SK-N-SH treated with all-trans-retinoic acid at 6 μM for 48 hours (cell line): ENCODE data around the gene CDK6.

Experiments
- ARNTL ChIP-seq: fragments of 450-650 bp; formaldehyde crosslinking; IDR thresholded peaks from 2 replicates; pipeline ENCODE4 v1.5.0; 2020; ENCODE audit warnings: low read depth, mild to moderate bottlenecking, moderate library complexity, borderline replicate concordance
- BACH2 ChIP-seq: fragments of 250-450 bp; sonication (Bioruptor Pico); IDR thresholded peaks from 2 replicates; pipeline ENCODE4 v1.9.0; 2021; ENCODE audit warnings: mild to moderate bottlenecking, borderline replicate concordance
- CSDC2 ChIP-seq: fragments of 250-450 bp; sonication (Bioruptor Pico); IDR thresholded peaks from 2 replicates; pipeline ENCODE4 v1.5.0; 2020; ENCODE audit warnings: mild to moderate bottlenecking, moderate library complexity
- ESRRG ChIP-seq: fragments of 250-450 bp; sonication (Bioruptor Pico); IDR thresholded peaks from 2 replicates; pipeline ENCODE4 v1.6.1; 2021; ENCODE audit warnings: mild to moderate bottlenecking
- ISL1 ChIP-seq: fragments of 250-450 bp; sonication (Bioruptor Pico); IDR thresholded peaks from 2 replicates; pipeline ENCODE4 v2.1.2; 2022; ENCODE audit warnings: mild to moderate bottlenecking, moderate library complexity
- PPARA ChIP-seq: fragments of 250-450 bp; sonication (Bioruptor Pico); IDR thresholded peaks from 2 replicates; pipeline ENCODE4 v1.5.0; 2020; ENCODE audit warnings: mild to moderate bottlenecking, borderline replicate concordance
- SNAI2 ChIP-seq: fragments of 250-450 bp; sonication (Bioruptor Pico); IDR thresholded peaks from 2 replicates; pipeline ENCODE4 v1.5.0; 2020; ENCODE audit warnings: mild to moderate bottlenecking, moderate library complexity
- TCF4 ChIP-seq: fragments of 250-450 bp; sonication (Bioruptor Pico); IDR thresholded peaks from 2 replicates; pipeline ENCODE4 v1.8.0; 2021; ENCODE audit warnings: mild to moderate bottlenecking, moderate library complexity, borderline replicate concordance
- TOX ChIP-seq: fragments of 250-450 bp; sonication (Bioruptor Pico); IDR thresholded peaks from 2 replicates; pipeline ENCODE4 v1.8.0; 2021; ENCODE audit warnings: mild to moderate bottlenecking, moderate library complexity, borderline replicate concordance
- ZFP3 ChIP-seq: fragments of 250-450 bp; sonication (Bioruptor Pico); IDR thresholded peaks from 2 replicates; pipeline ENCODE4 v1.5.0; 2020; ENCODE audit warnings: mild to moderate bottlenecking, moderate library complexity
- ZNF8 ChIP-seq: fragments of 450-650 bp; formaldehyde crosslinking; IDR thresholded peaks from 2 replicates; pipeline ENCODE4 v1.5.0; 2020; ENCODE audit warnings: mild to moderate bottlenecking, moderate library complexity
- TF ChIP-seq, protein P1 (sequence below): fragments of 250-450 bp; sonication (Bioruptor Pico); IDR thresholded peaks from 2 replicates; pipeline ENCODE4 v1.8.0; 2020; ENCODE audit warnings: mild to moderate bottlenecking, moderate library complexity, borderline replicate concordance
- TF ChIP-seq, protein P2 (sequence below): fragments of 250-450 bp; sonication (Bioruptor Pico); IDR thresholded peaks from 2 replicates; pipeline ENCODE4 v1.5.0; 2020; ENCODE audit warnings: mild to moderate bottlenecking, moderate library complexity

DNA sequence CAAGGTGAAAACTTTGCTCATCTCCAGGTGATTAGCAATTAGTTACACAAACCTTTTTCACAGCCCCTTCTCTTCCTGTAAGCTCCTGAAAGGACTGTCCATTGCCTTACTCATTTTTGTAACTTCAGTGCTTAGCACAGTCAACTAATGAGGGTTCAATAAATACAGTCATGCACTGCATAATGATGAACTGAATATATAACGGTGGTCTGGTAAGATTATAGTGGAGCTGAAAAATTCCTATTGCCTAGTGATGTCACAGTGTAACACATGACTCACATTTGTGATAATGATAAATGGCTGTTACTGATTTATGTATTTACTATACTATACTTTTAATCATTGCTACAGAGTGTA lies 233.3 kb downstream of the CDK6 start:
- TF ChIP-seq BACH2 (CRISPR knock-in tag) (no peak), ARNTL (no peak), CSDC2 (CRISPR knock-in tag) (no peak), TCF4 (CRISPR knock-in tag) (no peak), ZFP3 (no peak), TOX (CRISPR knock-in tag) (no peak), SNAI2 (CRISPR knock-in tag) (no peak), ESRRG (no peak), PPARA (CRISPR knock-in tag) (no peak), ZNF8 (CRISPR knock-in tag) (no peak), ISL1 (CRISPR knock-in tag) (no peak)
- TF ChIP-seq, protein P1, sequence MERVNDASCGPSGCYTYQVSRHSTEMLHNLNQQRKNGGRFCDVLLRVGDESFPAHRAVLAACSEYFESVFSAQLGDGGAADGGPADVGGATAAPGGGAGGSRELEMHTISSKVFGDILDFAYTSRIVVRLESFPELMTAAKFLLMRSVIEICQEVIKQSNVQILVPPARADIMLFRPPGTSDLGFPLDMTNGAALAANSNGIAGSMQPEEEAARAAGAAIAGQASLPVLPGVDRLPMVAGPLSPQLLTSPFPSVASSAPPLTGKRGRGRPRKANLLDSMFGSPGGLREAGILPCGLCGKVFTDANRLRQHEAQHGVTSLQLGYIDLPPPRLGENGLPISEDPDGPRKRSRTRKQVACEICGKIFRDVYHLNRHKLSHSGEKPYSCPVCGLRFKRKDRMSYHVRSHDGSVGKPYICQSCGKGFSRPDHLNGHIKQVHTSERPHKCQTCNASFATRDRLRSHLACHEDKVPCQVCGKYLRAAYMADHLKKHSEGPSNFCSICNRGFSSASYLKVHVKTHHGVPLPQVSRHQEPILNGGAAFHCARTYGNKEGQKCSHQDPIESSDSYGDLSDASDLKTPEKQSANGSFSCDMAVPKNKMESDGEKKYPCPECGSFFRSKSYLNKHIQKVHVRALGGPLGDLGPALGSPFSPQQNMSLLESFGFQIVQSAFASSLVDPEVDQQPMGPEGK (CRISPR knock-in tag), result no peak
- TF ChIP-seq, protein P2, sequence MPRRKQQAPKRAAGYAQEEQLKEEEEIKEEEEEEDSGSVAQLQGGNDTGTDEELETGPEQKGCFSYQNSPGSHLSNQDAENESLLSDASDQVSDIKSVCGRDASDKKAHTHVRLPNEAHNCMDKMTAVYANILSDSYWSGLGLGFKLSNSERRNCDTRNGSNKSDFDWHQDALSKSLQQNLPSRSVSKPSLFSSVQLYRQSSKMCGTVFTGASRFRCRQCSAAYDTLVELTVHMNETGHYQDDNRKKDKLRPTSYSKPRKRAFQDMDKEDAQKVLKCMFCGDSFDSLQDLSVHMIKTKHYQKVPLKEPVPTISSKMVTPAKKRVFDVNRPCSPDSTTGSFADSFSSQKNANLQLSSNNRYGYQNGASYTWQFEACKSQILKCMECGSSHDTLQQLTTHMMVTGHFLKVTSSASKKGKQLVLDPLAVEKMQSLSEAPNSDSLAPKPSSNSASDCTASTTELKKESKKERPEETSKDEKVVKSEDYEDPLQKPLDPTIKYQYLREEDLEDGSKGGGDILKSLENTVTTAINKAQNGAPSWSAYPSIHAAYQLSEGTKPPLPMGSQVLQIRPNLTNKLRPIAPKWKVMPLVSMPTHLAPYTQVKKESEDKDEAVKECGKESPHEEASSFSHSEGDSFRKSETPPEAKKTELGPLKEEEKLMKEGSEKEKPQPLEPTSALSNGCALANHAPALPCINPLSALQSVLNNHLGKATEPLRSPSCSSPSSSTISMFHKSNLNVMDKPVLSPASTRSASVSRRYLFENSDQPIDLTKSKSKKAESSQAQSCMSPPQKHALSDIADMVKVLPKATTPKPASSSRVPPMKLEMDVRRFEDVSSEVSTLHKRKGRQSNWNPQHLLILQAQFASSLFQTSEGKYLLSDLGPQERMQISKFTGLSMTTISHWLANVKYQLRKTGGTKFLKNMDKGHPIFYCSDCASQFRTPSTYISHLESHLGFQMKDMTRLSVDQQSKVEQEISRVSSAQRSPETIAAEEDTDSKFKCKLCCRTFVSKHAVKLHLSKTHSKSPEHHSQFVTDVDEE, result no peak
